PC-3 (cell line): ENCODE data around the gene DSP. TPM values are rescaled to one million over a fixed set of nuclear protein-coding genes. Genes with fewer than 3 reads are reported as not detected.

ENCODE experiments used
- ATAC-seq: fragments of 200-7000 bp; cut with Tn5 transposase; 2 replicates; pipeline ENCODE4 v1.9.1; 2020; ENCODE audit warnings: mild to moderate bottlenecking, moderate library complexity
- BruUV-seq: library from RNA; stranded (reverse); fragments of 400-500 nt; replicated peaks from 2 replicates; lab custom pipeline; 2021; lab: Mats Ljungman, UMichigan
- CTCF ChIA-PET: fragments of 300-600 bp; sonication (Branson Sonifier 250); formaldehyde crosslinking; loops from one replicate; lab custom pipeline; 2022; ENCODE audit warnings: antibody characterized with exemption; lab: Charles Lee
- POLR2A ChIA-PET: fragments of 300-600 bp; sonication (Branson Sonifier 250); formaldehyde crosslinking; loops from one replicate; lab custom pipeline; 2022; ENCODE audit warnings: antibody characterized with exemption; ENCODE audit not compliant: unreplicated experiment; lab: Charles Lee
- DNase-seq: peaks from one replicate; pipeline ENCODE4 v3.0.0-alpha.2; 2015
- H2AFZ ChIP-seq: fragments of 300-600 bp; sonication (generic); 2 replicates; pipeline ENCODE4 v1.6.0; 2016; ENCODE audit warnings: antibody characterized with exemption, low read length
- H3F3A ChIP-seq: fragments of 300-600 bp; sonication (generic); one replicate; pipeline ENCODE4 v1.6.0; 2017; ENCODE audit warnings: antibody characterized with exemption, low read length, control low read depth, mild to moderate bottlenecking; ENCODE audit not compliant: unreplicated experiment
- H3K27ac ChIP-seq: fragments of 300-600 bp; sonication (generic); 2 replicates; pipeline ENCODE4 v1.5.1; 2016; ENCODE audit warnings: mild to moderate bottlenecking, low read length
- H3K27me3 ChIP-seq: fragments of 300-600 bp; sonication (generic); 2 replicates; pipeline ENCODE4 v1.6.1; 2016; ENCODE audit warnings: low read length, mixed read lengths
- H3K36me3 ChIP-seq: fragments of 300-600 bp; sonication (generic); 2 replicates; pipeline ENCODE4 v1.6.1; 2016; ENCODE audit warnings: low read depth, mixed run types, low read length, mixed read lengths
- H3K4me1 ChIP-seq: fragments of 300-600 bp; sonication (generic); 2 replicates; pipeline ENCODE4 v1.5.1; 2016; ENCODE audit warnings: low read length; ENCODE audit not compliant: insufficient read depth
- H3K4me2 ChIP-seq: fragments of 300-600 bp; sonication (generic); 2 replicates; pipeline ENCODE4 v1.6.0; 2016; ENCODE audit warnings: low read length
- H3K4me3 ChIP-seq: fragments of 300-600 bp; sonication (generic); 2 replicates; pipeline ENCODE4 v1.5.1; 2016; ENCODE audit warnings: mild to moderate bottlenecking, low read length, mixed read lengths
- H3K79me2 ChIP-seq: fragments of 300-600 bp; sonication (generic); 2 replicates; pipeline ENCODE4 v1.6.1; 2017; ENCODE audit warnings: low read length, mixed read lengths
- H3K9ac ChIP-seq: fragments of 300-600 bp; sonication (generic); 2 replicates; pipeline ENCODE4 v1.6.0; 2016; ENCODE audit warnings: mild to moderate bottlenecking, low read length
- H3K9me2 ChIP-seq: fragments of 300-600 bp; sonication (generic); replicated peaks from 2 replicates; pipeline ENCODE4 v1.6.1; 2016; ENCODE audit warnings: mixed run types, low read length, mixed read lengths
- H3K9me3 ChIP-seq: fragments of 300-600 bp; sonication (generic); 2 replicates; pipeline ENCODE4 v1.6.1; 2016; ENCODE audit warnings: low read length, mixed read lengths
- H4K20me1 ChIP-seq: fragments of 300-600 bp; sonication (generic); 2 replicates; pipeline ENCODE4 v1.6.1; 2016; ENCODE audit warnings: low read length, mixed read lengths
- EZH2 ChIP-seq: fragments of 300-600 bp; sonication (generic); IDR thresholded peaks from one replicate; pipeline ENCODE4 v1.6.1; 2017; ENCODE audit warnings: antibody characterized with exemption, mild to moderate bottlenecking, low read length; ENCODE audit not compliant: unreplicated experiment
- EZH2phosphoT487 ChIP-seq: fragments of 300-600 bp; sonication (generic); IDR thresholded peaks from 2 replicates; pipeline ENCODE4 v1.6.1; 2018; ENCODE audit warnings: mild to moderate bottlenecking, antibody characterized with exemption, low read length, borderline replicate concordance
- intact Hi-C: fragments of 100-400 bp; cut with micrococcal nuclease; formaldehyde crosslinking; loops from 2 replicates; pipeline ENCODE4 v1.9.0; 2023
- total RNA-seq: library from RNA; depleted of rRNA; stranded (reverse); fragments of >200 nt; gene quantifications from 2 replicates; pipeline ENCODE4 v1.2.3, GENCODE V29; 2014
- TF ChIP-seq, protein P1 (sequence below): fragments of 300-600 bp; sonication (generic); conservative IDR thresholded peaks from 2 replicates; pipeline ENCODE4 v1.5.1; 2017; ENCODE audit warnings: antibody characterized with exemption, low read depth, mild to moderate bottlenecking, low read length

DSP gene
- total RNA-seq, 1 experiment from 2014 or later = 54.7 TPM

DNA sequence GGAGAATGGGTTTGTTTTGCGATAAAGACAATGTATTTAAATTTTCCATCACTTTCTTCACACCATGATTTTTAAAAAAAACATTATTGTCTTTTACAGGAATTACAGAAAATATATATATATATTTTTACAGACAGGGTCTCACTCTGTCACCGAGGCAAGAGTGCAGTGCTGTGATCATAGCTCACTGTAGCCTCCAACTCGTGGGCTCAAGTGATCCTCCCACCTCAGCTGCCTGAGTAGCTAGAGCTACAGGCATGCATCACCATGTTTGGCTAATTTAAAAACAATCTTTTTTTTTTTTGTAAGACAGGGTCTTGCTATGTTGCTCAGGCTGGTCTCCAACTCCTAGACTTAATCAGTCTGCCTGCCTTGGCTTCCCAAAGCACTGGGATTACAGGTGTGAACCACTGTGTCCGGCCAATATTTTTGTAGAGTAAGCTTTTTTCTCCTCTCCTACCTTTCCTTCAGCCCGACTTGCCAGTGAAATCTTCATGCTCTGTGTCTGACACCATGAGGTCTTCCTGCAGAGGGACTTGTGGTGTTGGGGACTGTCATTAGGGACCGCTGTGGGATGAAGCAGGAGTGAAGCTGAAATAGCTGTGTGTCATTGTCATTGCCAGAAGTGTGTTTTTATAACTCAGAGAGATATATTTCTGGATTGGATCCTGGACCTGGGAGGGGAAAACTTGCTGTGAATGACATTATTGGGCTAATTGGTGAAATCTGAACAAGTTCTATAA is 13.2 kb downstream of the DSP start:
- Histone ChIP-seq H3K4me2 (no peak overlapping the region), H3K27me3 (no peaks in the 10 kb centered on the region), H3K36me3 (peaks cover 28% of the 10 kb centered on the region; the same call in 1 of the 2 replicates), H3K4me3 (no peak overlapping the region), H3K9me2 (no peaks in the 10 kb centered on the region), H2AFZ (no peak overlapping the region), H3K9me3 (no peaks in the 10 kb centered on the region), H4K20me1 (peaks cover 5% of the 10 kb centered on the region), H3K4me1 (peaks cover 25% of the 10 kb centered on the region), H3K9ac (no peak overlapping the region), H3K27ac (no peak overlapping the region), H3F3A (no peaks in the 10 kb centered on the region), H3K79me2 (peaks cover 52% of the 10 kb centered on the region)
- ATAC-seq (no peak), DNase-seq (no peak)
- BruUV-seq = no TSS peak
- TF ChIP-seq, protein P1, sequence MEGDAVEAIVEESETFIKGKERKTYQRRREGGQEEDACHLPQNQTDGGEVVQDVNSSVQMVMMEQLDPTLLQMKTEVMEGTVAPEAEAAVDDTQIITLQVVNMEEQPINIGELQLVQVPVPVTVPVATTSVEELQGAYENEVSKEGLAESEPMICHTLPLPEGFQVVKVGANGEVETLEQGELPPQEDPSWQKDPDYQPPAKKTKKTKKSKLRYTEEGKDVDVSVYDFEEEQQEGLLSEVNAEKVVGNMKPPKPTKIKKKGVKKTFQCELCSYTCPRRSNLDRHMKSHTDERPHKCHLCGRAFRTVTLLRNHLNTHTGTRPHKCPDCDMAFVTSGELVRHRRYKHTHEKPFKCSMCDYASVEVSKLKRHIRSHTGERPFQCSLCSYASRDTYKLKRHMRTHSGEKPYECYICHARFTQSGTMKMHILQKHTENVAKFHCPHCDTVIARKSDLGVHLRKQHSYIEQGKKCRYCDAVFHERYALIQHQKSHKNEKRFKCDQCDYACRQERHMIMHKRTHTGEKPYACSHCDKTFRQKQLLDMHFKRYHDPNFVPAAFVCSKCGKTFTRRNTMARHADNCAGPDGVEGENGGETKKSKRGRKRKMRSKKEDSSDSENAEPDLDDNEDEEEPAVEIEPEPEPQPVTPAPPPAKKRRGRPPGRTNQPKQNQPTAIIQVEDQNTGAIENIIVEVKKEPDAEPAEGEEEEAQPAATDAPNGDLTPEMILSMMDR = no peak
- TF ChIP-seq EZH2 (no peak), EZH2phosphoT487 (no peak)
- POLR2A ChIA-PET = no interaction called here
- intact Hi-C loops = no loop called here
- CTCF ChIA-PET = no interaction called here

DNA sequence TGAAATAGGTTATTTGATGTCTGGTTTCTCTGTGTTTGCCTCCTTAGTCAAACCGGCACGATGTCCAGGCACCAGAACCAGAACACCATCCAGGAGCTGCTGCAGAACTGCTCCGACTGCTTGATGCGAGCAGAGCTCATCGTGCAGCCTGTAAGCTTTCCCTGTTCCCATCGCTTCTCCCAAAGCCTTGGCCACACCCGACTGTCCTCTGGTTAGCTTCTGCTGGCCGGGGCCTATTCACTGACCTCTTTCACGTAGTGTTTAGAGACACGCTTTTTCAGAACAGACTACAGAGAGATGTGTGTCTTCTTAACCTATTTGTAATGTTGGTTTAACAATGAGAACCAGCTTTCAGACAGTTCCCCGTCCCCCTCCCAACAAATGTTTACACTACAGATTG is 14.2 kb downstream of the DSP start:
- peaks cover 33% of the 10 kb centered on the region for H3K36me3 ChIP-seq
- H2AFZ ChIP-seq = no peak overlapping the region
- no peak for ATAC-seq
- no peaks in the 10 kb centered on the region for H3F3A ChIP-seq
- peaks cover 44% of the 10 kb centered on the region for H3K79me2 ChIP-seq
- H3K4me3 ChIP-seq = no peak overlapping the region
- no peak overlapping the region for H3K9ac ChIP-seq
- POLR2A ChIA-PET = no interaction called here
- peaks cover 20% of the 10 kb centered on the region for H3K4me1 ChIP-seq
- CTCF ChIA-PET = no interaction called here
- intact Hi-C loops = no loop called here
- DNase-seq = no peak
- no TSS peak for BruUV-seq
- H3K4me2 ChIP-seq = no peak overlapping the region
- H3K27ac ChIP-seq = no peak overlapping the region
- TF ChIP-seq, protein P1 = no peak
- TF ChIP-seq EZH2 (no peak), EZH2phosphoT487 (no peak)
- H3K9me2 ChIP-seq = no peaks in the 10 kb centered on the region
- no peaks in the 10 kb centered on the region for H3K9me3 ChIP-seq
- no peaks in the 10 kb centered on the region for H3K27me3 ChIP-seq
- H4K20me1 ChIP-seq = peaks cover 4% of the 10 kb centered on the region

DNA sequence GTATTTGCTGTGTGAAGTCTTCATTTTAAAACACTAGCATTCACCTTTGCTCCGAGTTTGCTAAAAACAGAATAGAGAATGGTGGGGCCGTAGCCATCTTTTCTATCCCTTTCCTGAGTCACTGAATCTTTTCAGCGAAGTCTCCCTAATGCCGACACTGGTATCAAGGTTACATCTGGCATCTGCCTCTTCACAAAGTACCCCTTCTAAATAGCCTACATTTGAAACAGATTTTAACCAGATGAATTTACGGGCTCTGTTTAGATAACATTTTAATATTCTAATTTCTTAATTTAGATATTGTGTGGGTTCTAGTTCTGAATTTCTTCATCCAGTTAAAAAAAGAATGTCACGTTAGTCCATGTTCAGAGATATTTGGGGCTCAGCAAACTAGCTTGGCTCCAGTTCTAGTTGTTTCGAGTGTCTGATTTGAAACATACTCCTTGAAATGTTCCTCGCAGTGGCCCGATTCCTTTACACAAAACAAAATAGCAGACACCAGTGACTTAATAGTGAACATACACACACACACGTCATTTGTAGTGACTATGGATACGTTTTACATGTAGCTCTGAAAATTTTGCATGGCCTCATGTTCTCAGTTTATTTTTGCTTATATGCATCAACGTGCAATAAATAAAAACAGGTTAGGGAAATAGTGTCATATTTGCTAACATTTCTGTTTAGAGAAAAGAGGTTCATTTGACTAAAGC is 15.1 kb downstream of the DSP start:
- no peak for ATAC-seq
- peaks cover 35% of the 10 kb centered on the region for H3K79me2 ChIP-seq
- H3K4me2 ChIP-seq = no peak overlapping the region
- DNase-seq = no peak
- H3K9ac ChIP-seq = no peak overlapping the region
- no peaks in the 10 kb centered on the region; the same call in 1 of the 2 replicates for H4K20me1 ChIP-seq
- H3K9me3 ChIP-seq = no peaks in the 10 kb centered on the region
- H3F3A ChIP-seq = no peaks in the 10 kb centered on the region
- H3K27ac ChIP-seq = no peak overlapping the region
- H3K27me3 ChIP-seq = no peaks in the 10 kb centered on the region
- H3K4me1 ChIP-seq = peaks cover 22% of the 10 kb centered on the region
- intact Hi-C loops = no loop called here
- BruUV-seq = no TSS peak
- TF ChIP-seq EZH2phosphoT487 (no peak), EZH2 (no peak)
- TF ChIP-seq, protein P1 = no peak
- H2AFZ ChIP-seq = no peak overlapping the region
- POLR2A ChIA-PET = no interaction called here
- peaks cover 36% of the 10 kb centered on the region for H3K36me3 ChIP-seq
- CTCF ChIA-PET = no interaction called here
- no peaks in the 10 kb centered on the region for H3K9me2 ChIP-seq
- no peak overlapping the region for H3K4me3 ChIP-seq
